OCI-LY3 (cell line): ENCODE measurements around the gene HSPBP1.

Source experiments
- EZH2phosphoT487 ChIP-seq: fragments of 200-600 bp; shearing (Covaris generic); IDR thresholded peaks from 2 replicates; pipeline ENCODE4 v1.6.1; 2018; ENCODE audit warnings: antibody characterized with exemption, mixed run types, low read depth
- TF ChIP-seq, protein P1 (sequence below): fragments of 200-600, 300-600 bp; sonication (generic); IDR thresholded peaks from 2 replicates; pipeline ENCODE4 v1.5.1; 2014; ENCODE audit warnings: antibody characterized with exemption, low read length, low read depth

DNA sequence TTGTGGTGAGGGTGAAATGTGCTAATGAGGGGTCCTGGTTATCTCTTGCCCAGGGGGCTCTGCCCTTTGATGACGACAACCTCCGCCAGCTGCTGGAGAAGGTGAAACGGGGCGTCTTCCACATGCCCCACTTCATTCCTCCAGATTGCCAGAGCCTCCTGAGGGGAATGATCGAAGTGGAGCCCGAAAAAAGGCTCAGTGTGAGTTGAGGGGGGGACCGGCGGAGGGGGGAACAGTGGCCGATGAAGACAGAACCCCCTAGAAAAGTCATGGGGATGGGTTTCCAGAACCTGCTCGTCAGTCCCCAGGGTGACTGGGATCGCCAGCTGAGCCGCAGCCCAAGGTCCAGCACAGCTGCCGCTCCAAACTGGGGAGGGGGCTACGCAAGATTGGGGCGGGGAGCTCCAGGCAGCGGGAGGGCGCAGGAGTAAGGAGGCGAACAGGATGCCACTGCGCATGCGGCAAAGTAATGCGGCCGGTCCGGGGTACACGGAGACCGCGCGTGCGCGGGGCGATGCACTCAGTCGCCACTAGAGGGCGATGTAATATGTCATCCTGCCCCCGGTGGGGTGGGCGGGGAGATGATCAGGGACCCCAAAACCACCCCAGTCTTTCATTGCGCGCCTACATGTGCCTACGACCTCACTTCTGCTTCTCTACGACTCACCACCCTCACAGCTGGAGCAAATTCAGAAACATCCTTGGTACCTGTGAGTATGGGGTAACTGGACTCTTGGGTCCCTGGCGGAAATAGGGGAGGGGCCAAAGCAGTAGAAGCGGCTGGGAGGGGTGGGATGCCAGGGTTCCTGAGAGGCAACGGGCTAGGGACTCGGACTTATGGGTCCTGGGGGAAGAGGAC, 21.8 kb upstream of the HSPBP1 start:
- TF ChIP-seq, protein P1, sequence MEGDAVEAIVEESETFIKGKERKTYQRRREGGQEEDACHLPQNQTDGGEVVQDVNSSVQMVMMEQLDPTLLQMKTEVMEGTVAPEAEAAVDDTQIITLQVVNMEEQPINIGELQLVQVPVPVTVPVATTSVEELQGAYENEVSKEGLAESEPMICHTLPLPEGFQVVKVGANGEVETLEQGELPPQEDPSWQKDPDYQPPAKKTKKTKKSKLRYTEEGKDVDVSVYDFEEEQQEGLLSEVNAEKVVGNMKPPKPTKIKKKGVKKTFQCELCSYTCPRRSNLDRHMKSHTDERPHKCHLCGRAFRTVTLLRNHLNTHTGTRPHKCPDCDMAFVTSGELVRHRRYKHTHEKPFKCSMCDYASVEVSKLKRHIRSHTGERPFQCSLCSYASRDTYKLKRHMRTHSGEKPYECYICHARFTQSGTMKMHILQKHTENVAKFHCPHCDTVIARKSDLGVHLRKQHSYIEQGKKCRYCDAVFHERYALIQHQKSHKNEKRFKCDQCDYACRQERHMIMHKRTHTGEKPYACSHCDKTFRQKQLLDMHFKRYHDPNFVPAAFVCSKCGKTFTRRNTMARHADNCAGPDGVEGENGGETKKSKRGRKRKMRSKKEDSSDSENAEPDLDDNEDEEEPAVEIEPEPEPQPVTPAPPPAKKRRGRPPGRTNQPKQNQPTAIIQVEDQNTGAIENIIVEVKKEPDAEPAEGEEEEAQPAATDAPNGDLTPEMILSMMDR, result peak; percentile 94
- no peak for TF ChIP-seq EZH2phosphoT487
